MCF 10A (cell line): ENCODE data around the gene PRR15L. TPM values are rescaled to one million over a fixed set of nuclear protein-coding genes. Genes with fewer than 3 reads are reported as not detected.

Experiments
- BruUV-seq: library from RNA; stranded (reverse); fragments of 400-500 nt; replicated peaks from 2 replicates; lab custom pipeline; 2021; lab: Mats Ljungman, UMichigan
- CTCF ChIA-PET: fragments of 300-600 bp; sonication (Branson Sonifier 250); formaldehyde crosslinking; extraction: SDS; loops from one replicate; lab custom pipeline; 2021; ENCODE audit warnings: antibody characterized with exemption, inconsistent platforms; lab: Yijun Ruan, JAX
- POLR2A ChIA-PET: fragments of 300-600, 350-650 bp; sonication (Branson Sonifier 250); formaldehyde crosslinking; extraction: SDS; loops from one replicate; lab custom pipeline; 2020; ENCODE audit warnings: antibody characterized with exemption, inconsistent platforms; lab: Yijun Ruan, JAX
- DNase-seq: peaks from one replicate; pipeline ENCODE4 v3.0.0-alpha.2; 2018; ENCODE audit not compliant: unreplicated experiment
- H3K27ac Mint-ChIP-seq: one replicate; pipeline ENCODE4 v1.8.0; 2022; ENCODE audit warnings: mild to moderate bottlenecking, low read depth, mixed read lengths; ENCODE audit not compliant: unreplicated experiment
- H3K27me3 Mint-ChIP-seq: one replicate; pipeline ENCODE4 v1.8.0; 2022; ENCODE audit warnings: mixed read lengths; ENCODE audit not compliant: insufficient read depth, unreplicated experiment
- H3K36me3 Mint-ChIP-seq: one replicate; pipeline ENCODE4 v1.8.0; 2022; ENCODE audit warnings: mild to moderate bottlenecking, moderate library complexity, mixed read lengths; ENCODE audit not compliant: insufficient read depth, unreplicated experiment
- H3K4me1 Mint-ChIP-seq: one replicate; pipeline ENCODE4 v1.8.0; 2022; ENCODE audit warnings: mixed read lengths; ENCODE audit not compliant: insufficient read depth, unreplicated experiment
- H3K4me3 Mint-ChIP-seq: one replicate; pipeline ENCODE4 v1.8.0; 2022; ENCODE audit warnings: mild to moderate bottlenecking, moderate library complexity, mixed read lengths; ENCODE audit not compliant: unreplicated experiment
- H3K9me3 Mint-ChIP-seq: one replicate; pipeline ENCODE4 v1.8.0; 2022; ENCODE audit warnings: mixed read lengths; ENCODE audit not compliant: unreplicated experiment
- CTCF ChIP-seq: fragments of 200-600 bp; IDR thresholded peaks from one replicate; pipeline ENCODE4 v1.8.0; 2022; ENCODE audit warnings: antibody characterized with exemption, mild to moderate bottlenecking; ENCODE audit not compliant: unreplicated experiment
- intact Hi-C: fragments of 100-400 bp; cut with micrococcal nuclease; formaldehyde crosslinking; loops from 2 replicates; pipeline ENCODE4 v1.14.1; 2022
- total RNA-seq: library from RNA; stranded (reverse); gene quantifications from 2 replicates; pipeline ENCODE4 v1.2.3, GENCODE V29; 2022

The PRR15L gene
- total RNA-seq, 1 experiment from 2014 or later: not detected

GRCh38 chr17:47966079-47966519 is 8.4 kb upstream of the PRR15L start:
- Mint-ChIP-seq H3K27ac (peak overlapping the region; percentile 90), H3K4me3 (peak overlapping the region; percentile 5), H3K4me1 (peaks cover 31% of the 10 kb centered on the region), H3K27me3 (no peaks in the 10 kb centered on the region), H3K9me3 (peaks cover 5% of the 10 kb centered on the region), H3K36me3 (peaks cover 9% of the 10 kb centered on the region)
- ChIA-PET CTCF (interaction anchor here (0.6 to 11.2 kb wide), 2 partner anchors 15 to 869 kb away, joined by 3 to 336 read pairs; partner anchors contain the start of gene PRR15L), POLR2A (interaction anchor here (0.6 to 9.4 kb wide), 4 partner anchors 13 to 125 kb away, joined by 5 to 256 read pairs (median 12); partner anchors contain the start of genes PNPO, PRR15L and SCRN2)
- no peak for TF ChIP-seq CTCF
- DNase-seq: peak; percentile 44
- intact Hi-C loops: no loop called here
- no TSS peak for BruUV-seq

GRCh38 chr17:47964856-47965255 is 7.2 kb upstream of the PRR15L start:
- ChIA-PET CTCF (interaction anchor here (11.2 kb wide), 1 partner anchor 14 kb away, joined by 336 read pairs; the partner anchor contains the start of gene PRR15L), POLR2A (interaction anchor here (9.4 kb wide), 1 partner anchor 12 kb away, joined by 256 read pairs; the partner anchor contains the start of gene PRR15L)
- BruUV-seq: no TSS peak
- intact Hi-C loops: no loop called here
- no peaks in the 10 kb centered on the region for H3K27me3 Mint-ChIP-seq
- TF ChIP-seq CTCF: no peak
- no peak overlapping the region for H3K4me3 Mint-ChIP-seq
- no peak for DNase-seq
- H3K9me3 Mint-ChIP-seq: peaks cover 5% of the 10 kb centered on the region
- peak overlapping the region; percentile 90 for H3K27ac Mint-ChIP-seq
- peaks cover 4% of the 10 kb centered on the region for H3K36me3 Mint-ChIP-seq
- H3K4me1 Mint-ChIP-seq: peaks cover 22% of the 10 kb centered on the region

GRCh38 chr17:47962901-47963300 is 5.2 kb upstream of the PRR15L start:
- no TSS peak for BruUV-seq
- intact Hi-C loops: no loop called here
- CTCF ChIA-PET: interaction anchor here (8.3 kb wide), 1 partner anchor 14 kb away, joined by 73 read pairs; no protein-coding TSS in a partner anchor
- H3K9me3 Mint-ChIP-seq: peaks cover 5% of the 10 kb centered on the region
- no peak for DNase-seq
- H3K27me3 Mint-ChIP-seq: no peaks in the 10 kb centered on the region
- POLR2A ChIA-PET: no interaction called here
- H3K36me3 Mint-ChIP-seq: peaks cover 4% of the 10 kb centered on the region
- H3K4me1 Mint-ChIP-seq: peaks cover 22% of the 10 kb centered on the region
- no peak overlapping the region for H3K4me3 Mint-ChIP-seq
- TF ChIP-seq CTCF: no peak
- no peak overlapping the region for H3K27ac Mint-ChIP-seq

- no peak for DNase-seq
- Mint-ChIP-seq H3K4me3 (no peak overlapping the region), H3K4me1 (peaks cover 18% of the 10 kb centered on the region), H3K36me3 (peaks cover 4% of the 10 kb centered on the region), H3K27me3 (no peaks in the 10 kb centered on the region), H3K27ac (no peak overlapping the region), H3K9me3 (peaks cover 5% of the 10 kb centered on the region)
- BruUV-seq: no TSS peak
- no peak for TF ChIP-seq CTCF
- POLR2A ChIA-PET: interaction anchor here (0.5 to 1.4 kb wide), 3 partner anchors 10 to 1293 kb away, joined by 3 to 6 read pairs (median 5); partner anchors contain the start of genes CDK5RAP3 and PNPO
- CTCF ChIA-PET: interaction anchor here (0.6 to 8.3 kb wide), 3 partner anchors 11 to 57 kb away, joined by 3 to 73 read pairs (median 4); no protein-coding TSS in a partner anchor
- intact Hi-C loops: no loop called here
Measured at GRCh38 chr17:47961406-47961805, 3.7 kb upstream of the PRR15L start.
